Measurements from ENCODE around the gene MUC5B. TPM values are rescaled to one million over a fixed set of nuclear protein-coding genes. Genes with fewer than 3 reads are reported as not detected.
A peak's percentile ranks its signal among the peaks of the same experiment; 100 is the strongest.

MUC5B gene
- total and polyA plus RNA-seq, 2 experiments from 2014 or later: not detected

DNA sequence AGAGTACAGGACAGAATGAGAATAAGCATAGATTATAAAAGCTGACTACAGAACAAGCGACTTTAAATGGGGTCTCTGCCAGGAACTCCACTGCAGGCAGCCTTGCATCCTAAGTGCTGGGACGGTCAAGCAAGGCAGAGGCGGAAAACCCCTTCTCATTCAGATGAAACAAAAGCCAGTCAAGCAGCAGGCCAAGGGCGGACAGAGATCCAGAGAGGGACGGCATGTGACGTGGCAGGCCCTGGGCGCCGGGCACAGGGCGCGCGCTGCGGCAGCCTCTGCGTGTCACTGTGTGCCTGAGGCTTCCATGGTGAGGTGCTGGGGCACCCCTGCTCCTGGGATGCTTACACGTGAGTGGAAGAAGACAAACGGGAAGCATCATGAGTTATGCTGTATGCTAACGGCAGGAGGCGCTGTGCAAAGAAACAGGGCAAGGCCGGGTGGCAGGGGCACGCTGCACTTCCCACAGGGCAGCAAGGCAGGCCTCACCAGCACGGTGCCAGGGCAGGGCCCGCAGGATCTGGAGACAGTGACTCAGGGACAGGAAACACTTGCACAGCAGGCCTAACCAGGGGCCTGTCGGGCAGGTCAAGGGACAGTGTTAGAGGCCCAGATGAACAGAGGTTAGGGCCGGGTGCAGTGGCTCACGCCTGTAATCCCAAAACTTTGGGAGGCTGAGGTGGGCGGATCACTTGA is 80.4 kb downstream of the MUC5B start:
- peaks cover 99% of the 10 kb centered on the region for H3K79me2 ChIP-seq (ENCODE audit: insufficient read depth)
- WGBS, 2 experiments (ENCODE audit: low coverage in 1 of 2, low lambda C conversion rate in 2 of 2, missing lambda C conversion rate in 2 of 2): 80 to 81% methylated on average over 25 of the region's 25 CpGs

DNA sequence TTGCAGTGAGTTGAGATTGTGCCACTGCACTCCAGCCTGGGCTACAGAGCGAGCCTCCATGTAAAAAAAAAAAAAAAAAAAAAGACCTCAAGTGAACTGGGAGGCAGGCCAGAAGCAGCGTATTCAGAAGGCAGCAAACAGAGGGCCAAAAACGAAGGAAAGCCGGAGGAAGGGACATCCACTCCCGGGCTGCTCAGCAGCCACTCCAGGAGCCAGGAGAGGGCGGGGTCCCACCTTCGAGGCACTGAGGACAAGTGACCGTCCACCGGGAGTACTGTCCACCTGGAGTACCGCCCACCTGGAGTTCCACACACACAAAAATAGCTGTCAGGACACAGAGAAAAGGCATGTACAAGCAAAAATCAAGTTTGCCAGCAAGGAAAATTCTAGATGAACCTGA is 81.1 kb downstream of the MUC5B start:
- peaks cover 8% of the 10 kb centered on the region; the same call in 1 of the 2 replicates for H3F3A ChIP-seq (ENCODE audit: insufficient read depth)
- in situ Hi-C loops (cut with MboI): no loop called here
- peaks cover 11% of the 10 kb centered on the region for H3K4me1 ChIP-seq (ENCODE audit: insufficient read depth)
- H3K9ac ChIP-seq: no peak overlapping the region
- 51 to 53% methylated on average over 9 to 10 of the region's 10 CpGs for WGBS, 2 experiments (ENCODE audit: low coverage in 1 of 2, low lambda C conversion rate in 2 of 2, missing lambda C conversion rate in 2 of 2)
- no peak for TF ChIP-seq EZH2phosphoT487 (IDR thresholded peaks at IDR 0.05; ENCODE audit: insufficient read depth, low read depth)
- TF ChIP-seq EZH2 (IDR thresholded peaks at IDR 0.05; ENCODE audit: insufficient read depth, poor library complexity, severe bottlenecking): no peak
- H3K27ac ChIP-seq: no peak overlapping the region
- H2AFZ ChIP-seq: no peak overlapping the region
- no peak overlapping the region for H3K4me3 ChIP-seq
- H3K27me3 ChIP-seq (replicated peaks; ENCODE audit: insufficient read depth): no peaks in the 10 kb centered on the region
- no peaks in the 10 kb centered on the region for H3K36me3 ChIP-seq (ENCODE audit: low read depth)
- no peak for DNase-seq
- no peak overlapping the region for H3K4me2 ChIP-seq (ENCODE audit: unreplicated experiment)
- peaks cover 98% of the 10 kb centered on the region for H3K79me2 ChIP-seq (ENCODE audit: insufficient read depth)
- peaks cover 3% of the 10 kb centered on the region; the same call in 1 of the 2 replicates for H4K20me1 ChIP-seq (ENCODE audit: insufficient read depth)
- H3K9me3 ChIP-seq (ENCODE audit: low read depth): no peaks in the 10 kb centered on the region
- H3K9me2 ChIP-seq (ENCODE audit: insufficient read depth): no peaks in the 10 kb centered on the region

More for the DNA sequence above, 80.4 kb downstream of the MUC5B start:
- in situ Hi-C loops (cut with MboI): no loop called here
- H3K9ac ChIP-seq: no peak overlapping the region
- no peak overlapping the region for H2AFZ ChIP-seq
- H3K4me3 ChIP-seq: no peak overlapping the region
- H3F3A ChIP-seq (ENCODE audit: insufficient read depth): peaks cover 8% of the 10 kb centered on the region; the same call in 1 of the 2 replicates
- DNase-seq: peak; percentile 49
- H3K27ac ChIP-seq: no peak overlapping the region
- no peaks in the 10 kb centered on the region for H3K9me2 ChIP-seq (ENCODE audit: insufficient read depth)
- no peak overlapping the region for H3K4me2 ChIP-seq (ENCODE audit: unreplicated experiment)
- H3K36me3 ChIP-seq (ENCODE audit: low read depth): no peaks in the 10 kb centered on the region
- H3K9me3 ChIP-seq (ENCODE audit: low read depth): no peaks in the 10 kb centered on the region
- H3K4me1 ChIP-seq (ENCODE audit: insufficient read depth): peaks cover 16% of the 10 kb centered on the region
- no peaks in the 10 kb centered on the region for H3K27me3 ChIP-seq (replicated peaks; ENCODE audit: insufficient read depth)
- H4K20me1 ChIP-seq (ENCODE audit: insufficient read depth): peaks cover 3% of the 10 kb centered on the region; the same call in 1 of the 2 replicates
- TF ChIP-seq EZH2 (IDR thresholded peaks at IDR 0.05; ENCODE audit: insufficient read depth, poor library complexity, severe bottlenecking): no peak
- TF ChIP-seq EZH2phosphoT487 (IDR thresholded peaks at IDR 0.05; ENCODE audit: insufficient read depth, low read depth): no peak

DNA sequence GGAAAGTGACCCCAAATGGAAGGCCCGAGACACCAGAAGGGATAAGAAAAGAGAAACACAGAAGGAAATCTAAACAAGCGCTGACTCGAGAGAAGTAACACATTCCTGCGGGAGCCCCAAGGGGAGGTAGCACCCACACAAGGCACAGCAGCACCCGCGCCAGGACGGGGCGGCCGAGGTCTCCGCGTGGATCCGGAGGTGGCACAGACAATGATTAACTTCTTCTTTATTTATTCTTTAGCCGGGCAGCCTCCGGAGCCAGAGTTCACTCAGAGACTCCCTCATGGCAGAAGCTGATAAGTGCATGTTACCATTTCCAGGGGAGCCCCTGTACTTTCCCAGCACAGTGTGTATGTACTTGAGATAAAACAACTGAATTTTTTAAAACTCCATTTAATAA is 81.5 kb downstream of the MUC5B start:
- H3K9ac ChIP-seq: no peak overlapping the region
- H3F3A ChIP-seq (ENCODE audit: insufficient read depth): peaks cover 8% of the 10 kb centered on the region; the same call in 1 of the 2 replicates
- H3K9me2 ChIP-seq (ENCODE audit: insufficient read depth): no peaks in the 10 kb centered on the region
- WGBS, 2 experiments (ENCODE audit: low coverage in 1 of 2, low lambda C conversion rate in 2 of 2, missing lambda C conversion rate in 2 of 2): 89 to 92% methylated on average over 14 of the region's 14 CpGs
- no peaks in the 10 kb centered on the region for H3K27me3 ChIP-seq (replicated peaks; ENCODE audit: insufficient read depth)
- TF ChIP-seq EZH2phosphoT487 (IDR thresholded peaks at IDR 0.05; ENCODE audit: insufficient read depth, low read depth): no peak
- no peak for TF ChIP-seq EZH2 (IDR thresholded peaks at IDR 0.05; ENCODE audit: insufficient read depth, poor library complexity, severe bottlenecking)
- in situ Hi-C loops (cut with MboI): no loop called here
- DNase-seq: no peak
- no peak overlapping the region for H2AFZ ChIP-seq
- no peak overlapping the region for H3K27ac ChIP-seq
- H4K20me1 ChIP-seq (ENCODE audit: insufficient read depth): peaks cover 3% of the 10 kb centered on the region; the same call in 1 of the 2 replicates
- H3K4me2 ChIP-seq (ENCODE audit: unreplicated experiment): no peak overlapping the region
- peaks cover 94% of the 10 kb centered on the region for H3K79me2 ChIP-seq (ENCODE audit: insufficient read depth)
- H3K9me3 ChIP-seq (ENCODE audit: low read depth): no peaks in the 10 kb centered on the region
- peaks cover 9% of the 10 kb centered on the region for H3K4me1 ChIP-seq (ENCODE audit: insufficient read depth)
- H3K36me3 ChIP-seq (ENCODE audit: low read depth): no peaks in the 10 kb centered on the region
- H3K4me3 ChIP-seq: no peak overlapping the region

DNA sequence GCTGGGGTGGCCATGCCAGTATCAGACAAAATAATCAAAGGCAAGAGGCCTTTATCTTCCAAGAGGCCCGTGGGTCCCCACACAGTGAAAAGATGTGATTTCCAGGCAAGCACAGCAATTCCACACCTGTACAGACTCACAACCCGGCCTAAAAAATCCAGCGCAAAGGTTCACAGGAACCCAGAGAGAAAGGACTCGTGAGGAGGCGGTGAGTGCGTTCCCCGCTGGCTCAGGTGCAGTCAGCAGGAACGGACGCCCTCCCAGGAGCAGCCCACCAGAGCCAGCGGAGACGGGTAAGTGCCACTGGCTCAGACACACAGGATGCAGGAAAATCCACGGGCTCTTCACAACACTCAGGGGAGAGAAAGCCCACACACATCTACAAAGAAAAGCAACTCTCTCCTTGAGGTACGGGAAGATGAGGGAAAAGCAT is 82.2 kb downstream of the MUC5B start:
- DNase-seq: no peak
- Histone ChIP-seq H3K9me2 (ENCODE audit: insufficient read depth) (no peaks in the 10 kb centered on the region), H4K20me1 (ENCODE audit: insufficient read depth) (no peaks in the 10 kb centered on the region), H2AFZ (no peak overlapping the region), H3K36me3 (ENCODE audit: low read depth) (no peaks in the 10 kb centered on the region), H3K79me2 (ENCODE audit: insufficient read depth) (peaks cover 87% of the 10 kb centered on the region), H3K4me1 (ENCODE audit: insufficient read depth) (peaks cover 5% of the 10 kb centered on the region), H3K27ac (no peak overlapping the region), H3K27me3 (replicated peaks; ENCODE audit: insufficient read depth) (no peaks in the 10 kb centered on the region), H3F3A (ENCODE audit: insufficient read depth) (peaks cover 8% of the 10 kb centered on the region; the same call in 1 of the 2 replicates), H3K4me2 (ENCODE audit: unreplicated experiment) (no peak overlapping the region), H3K9me3 (ENCODE audit: low read depth) (no peaks in the 10 kb centered on the region), H3K4me3 (no peak overlapping the region), H3K9ac (no peak overlapping the region)
- WGBS, 2 experiments (ENCODE audit: low coverage in 1 of 2, low lambda C conversion rate in 2 of 2, missing lambda C conversion rate in 2 of 2): 88 to 89% methylated on average over 13 of the region's 13 CpGs
- in situ Hi-C loops (cut with MboI): no loop called here
- TF ChIP-seq EZH2 (IDR thresholded peaks at IDR 0.05; ENCODE audit: insufficient read depth, poor library complexity, severe bottlenecking) (no peak), EZH2phosphoT487 (IDR thresholded peaks at IDR 0.05; ENCODE audit: insufficient read depth, low read depth) (no peak)
